ENCODE data around the gene PPP1R13B. TPM values are rescaled to one million over a fixed set of nuclear protein-coding genes. Genes with fewer than 3 reads are reported as not detected.

Gene PPP1R13B
- total and polyA plus RNA-seq, 2 experiments from 2014 or later = 88.5 to 124 TPM

DNA sequence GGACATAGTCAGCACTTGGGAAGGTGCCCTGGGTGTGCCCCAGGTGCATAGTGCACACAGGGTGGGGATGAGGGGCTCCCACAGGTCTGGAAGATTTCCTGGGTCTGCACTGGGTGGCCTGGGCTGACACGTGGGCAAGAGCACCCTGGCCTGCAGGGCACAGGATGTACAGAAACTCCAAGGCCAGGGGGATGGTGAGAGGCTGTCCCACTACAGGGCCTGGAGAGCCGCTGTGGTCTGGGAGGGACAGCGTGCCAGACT, 35.8 kb upstream of the PPP1R13B start:
- Histone ChIP-seq H3K27ac (no peak overlapping the region), H3K4me3 (no peak overlapping the region), H3K4me1 (ENCODE audit: low read depth) (peaks cover 27% of the 10 kb centered on the region), H3K36me3 (no peaks in the 10 kb centered on the region), H3K9me3 (ENCODE audit: low read depth) (no peaks in the 10 kb centered on the region), H3K27me3 (no peaks in the 10 kb centered on the region)
- TF ChIP-seq, protein P1, sequence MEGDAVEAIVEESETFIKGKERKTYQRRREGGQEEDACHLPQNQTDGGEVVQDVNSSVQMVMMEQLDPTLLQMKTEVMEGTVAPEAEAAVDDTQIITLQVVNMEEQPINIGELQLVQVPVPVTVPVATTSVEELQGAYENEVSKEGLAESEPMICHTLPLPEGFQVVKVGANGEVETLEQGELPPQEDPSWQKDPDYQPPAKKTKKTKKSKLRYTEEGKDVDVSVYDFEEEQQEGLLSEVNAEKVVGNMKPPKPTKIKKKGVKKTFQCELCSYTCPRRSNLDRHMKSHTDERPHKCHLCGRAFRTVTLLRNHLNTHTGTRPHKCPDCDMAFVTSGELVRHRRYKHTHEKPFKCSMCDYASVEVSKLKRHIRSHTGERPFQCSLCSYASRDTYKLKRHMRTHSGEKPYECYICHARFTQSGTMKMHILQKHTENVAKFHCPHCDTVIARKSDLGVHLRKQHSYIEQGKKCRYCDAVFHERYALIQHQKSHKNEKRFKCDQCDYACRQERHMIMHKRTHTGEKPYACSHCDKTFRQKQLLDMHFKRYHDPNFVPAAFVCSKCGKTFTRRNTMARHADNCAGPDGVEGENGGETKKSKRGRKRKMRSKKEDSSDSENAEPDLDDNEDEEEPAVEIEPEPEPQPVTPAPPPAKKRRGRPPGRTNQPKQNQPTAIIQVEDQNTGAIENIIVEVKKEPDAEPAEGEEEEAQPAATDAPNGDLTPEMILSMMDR (IDR thresholded peaks at IDR 0.05; ENCODE audit: low read depth, low read length) = no peak
- DNase-seq (ENCODE audit: low read depth in 1 of 2, low spot score in 1 of 2) = no peak

GRCh38 chr14:103882503-103883262, 35.3 kb upstream of the PPP1R13B start:
- Histone ChIP-seq H3K27me3 (no peaks in the 10 kb centered on the region), H3K27ac (peak overlapping the region; percentile 30)
- DNase-seq (ENCODE audit: low read depth in 1 of 2, low spot score in 1 of 2) = peak; percentile 38 to 54

GRCh38 chr14:103881268-103882201, 34.2 kb upstream of the PPP1R13B start:
- H3K27ac ChIP-seq = peak overlapping the region; percentile 30
- H3K9me3 ChIP-seq (ENCODE audit: low read depth) = no peaks in the 10 kb centered on the region
- TF ChIP-seq, protein P1 (IDR thresholded peaks at IDR 0.05; ENCODE audit: low read depth, low read length) = no peak
- no peak overlapping the region for H3K4me3 ChIP-seq
- no peaks in the 10 kb centered on the region for H3K36me3 ChIP-seq
- peaks cover 27% of the 10 kb centered on the region for H3K4me1 ChIP-seq (ENCODE audit: low read depth)
- H3K27me3 ChIP-seq = no peaks in the 10 kb centered on the region
- no peak for DNase-seq (ENCODE audit: low read depth in 1 of 2, low spot score in 1 of 2)

More at GRCh38 chr14:103882503-103883262, 35.3 kb upstream of the PPP1R13B start:
- Histone ChIP-seq H3K4me1 (ENCODE audit: low read depth) (peaks cover 27% of the 10 kb centered on the region), H3K9me3 (ENCODE audit: low read depth) (no peaks in the 10 kb centered on the region), H3K4me3 (no peak overlapping the region), H3K36me3 (no peaks in the 10 kb centered on the region)
- TF ChIP-seq, protein P1 (IDR thresholded peaks at IDR 0.05; ENCODE audit: low read depth, low read length) = no peak

- Histone ChIP-seq H3K27me3 (no peaks in the 10 kb centered on the region), H3K4me1 (ENCODE audit: low read depth) (peaks cover 20% of the 10 kb centered on the region), H3K9me3 (ENCODE audit: low read depth) (no peaks in the 10 kb centered on the region), H3K4me3 (no peak overlapping the region), H3K27ac (no peak overlapping the region), H3K36me3 (no peaks in the 10 kb centered on the region)
- peak in 1 of 2 donors; percentile 87 for DNase-seq (ENCODE audit: low read depth in 1 of 2, low spot score in 1 of 2)
- TF ChIP-seq, protein P1 (IDR thresholded peaks at IDR 0.05; ENCODE audit: low read depth, low read length) = no peak
Observed at GRCh38 chr14:103880348-103881267, 33.2 kb upstream of the PPP1R13B start.

Measured in cardiac muscle cell (in vitro differentiated cells and primary cell).